Occipital lobe (tissue), 2 donors: ENCODE data around the gene CDK5RAP3. TPM values are rescaled to one million over a fixed set of nuclear protein-coding genes. Genes with fewer than 3 reads are reported as not detected.

ENCODE experiments used
- DNase-seq: peaks from one replicate; lab custom pipeline; 2025; lab: John Stamatoyannopoulos, UW
- total RNA-seq: library from RNA; depleted of rRNA; stranded (reverse); fragments of >200 nt; gene quantifications from one replicate; pipeline ENCODE4 v1.2.3, GENCODE V29; 2014

CDK5RAP3 gene
- total RNA-seq, 1 donor from 2014 or later, result 61.6 TPM

DNA sequence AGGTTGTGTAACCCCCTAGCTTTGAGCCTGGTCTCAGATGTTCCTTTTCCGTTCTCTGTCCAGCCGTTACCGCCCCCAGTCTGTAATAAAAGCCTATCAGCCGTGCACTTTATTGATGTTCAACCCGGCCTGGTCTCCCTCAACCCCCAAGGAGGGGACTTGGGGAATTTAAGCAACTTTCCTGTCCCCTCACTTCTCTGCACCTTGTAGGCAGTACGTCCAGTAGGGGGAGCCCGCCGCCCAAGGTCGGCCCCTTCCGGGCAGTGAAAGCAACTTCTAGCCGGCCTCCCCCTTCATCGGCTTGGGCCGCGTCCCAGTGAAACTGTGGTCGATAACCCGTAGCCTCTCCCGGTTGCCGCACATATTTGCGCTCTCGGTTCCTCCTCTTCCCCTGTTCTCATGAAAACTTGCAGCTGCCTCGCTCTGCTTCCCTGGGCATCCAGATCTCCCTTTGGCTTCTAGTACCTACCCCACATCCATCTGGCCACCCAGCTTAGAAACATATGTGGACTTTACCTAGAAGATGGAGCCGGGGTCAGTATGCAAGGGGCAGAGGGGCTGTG lies 21.6 kb upstream of the CDK5RAP3 start:
- peak; percentile 45 for DNase-seq

DNA sequence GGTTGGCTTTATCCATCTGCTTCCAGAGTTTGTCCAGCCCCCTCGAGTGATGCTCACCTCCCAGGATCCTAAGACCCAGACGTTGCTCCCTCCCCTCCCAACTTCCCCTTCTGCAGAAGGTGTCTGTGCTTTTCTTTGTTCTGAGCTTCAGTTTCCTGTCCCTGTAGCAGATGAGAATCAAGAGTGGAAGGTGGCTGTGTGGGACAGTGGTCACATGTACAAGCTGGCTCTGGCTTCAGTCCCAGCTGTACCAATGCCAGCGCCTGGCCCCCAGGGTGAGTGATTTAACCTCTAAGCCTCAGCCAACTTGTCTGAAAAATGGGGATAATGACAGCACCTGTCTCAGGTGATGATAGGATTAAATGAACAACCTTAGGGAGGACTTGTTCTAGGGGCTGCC lies 21.0 kb upstream of the CDK5RAP3 start:
- no peak for DNase-seq

DNA sequence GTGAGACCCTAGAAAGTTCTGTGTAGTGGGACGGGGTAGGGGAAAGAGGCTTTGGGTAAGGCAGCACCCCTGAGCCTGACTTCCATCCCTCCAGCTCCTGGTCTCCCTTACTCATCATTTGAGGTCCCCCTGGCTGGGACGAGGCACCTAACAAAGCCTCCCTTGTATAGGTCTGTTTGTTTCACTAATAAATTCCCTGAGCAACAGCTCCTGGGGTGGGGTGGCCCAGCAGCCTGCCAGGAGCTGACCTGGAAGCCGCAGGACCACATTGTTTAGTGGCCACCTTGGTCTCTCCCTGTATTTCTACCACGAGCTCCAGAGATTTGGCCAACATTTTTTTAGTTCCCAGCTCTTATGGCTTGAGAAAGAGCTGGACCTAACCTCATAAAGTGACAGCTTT lies 20.5 kb upstream of the CDK5RAP3 start:
- DNase-seq, result no peak

DNA sequence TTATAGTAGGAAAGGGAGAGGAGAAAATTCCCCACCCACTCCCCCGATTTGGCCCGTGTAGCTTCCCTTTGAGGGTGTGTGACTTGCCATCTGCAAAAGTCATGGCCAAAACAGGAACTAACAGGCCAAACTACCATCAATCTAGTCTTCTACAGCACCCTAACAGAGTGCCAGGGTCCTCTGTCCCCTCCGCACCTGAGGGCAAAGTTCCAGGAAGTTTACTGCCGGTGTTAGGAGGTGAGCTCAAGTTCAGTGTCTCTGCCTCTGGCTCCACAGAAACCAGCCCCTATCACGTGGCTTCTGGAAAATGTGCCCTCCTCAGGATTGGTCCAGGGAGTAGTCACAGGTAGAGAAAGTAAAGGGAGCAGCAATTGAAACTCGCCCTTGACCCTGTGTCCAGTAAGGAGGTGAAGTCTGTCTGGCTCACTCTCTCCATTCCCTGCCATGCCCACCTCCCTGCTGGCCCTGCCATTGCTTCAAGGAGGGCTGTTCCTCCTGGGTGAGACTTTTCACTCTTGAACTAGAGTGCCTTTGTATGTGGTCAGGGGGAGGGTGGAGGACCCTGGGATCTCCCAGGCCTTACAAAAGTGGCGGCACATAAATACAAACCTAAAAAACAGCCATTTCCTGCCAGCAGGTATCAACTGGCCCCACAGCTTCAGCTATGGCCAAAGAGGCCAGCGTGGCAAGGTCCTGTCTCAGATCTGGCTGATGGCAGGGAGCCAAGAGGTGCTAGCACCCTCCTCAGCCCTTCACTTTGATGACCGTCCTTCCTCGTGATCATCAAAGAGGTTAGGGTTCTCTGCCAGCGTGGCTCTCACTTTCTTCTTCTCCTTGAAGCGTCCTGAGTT lies 18.5 kb upstream of the CDK5RAP3 start:
- no peak for DNase-seq

DNA sequence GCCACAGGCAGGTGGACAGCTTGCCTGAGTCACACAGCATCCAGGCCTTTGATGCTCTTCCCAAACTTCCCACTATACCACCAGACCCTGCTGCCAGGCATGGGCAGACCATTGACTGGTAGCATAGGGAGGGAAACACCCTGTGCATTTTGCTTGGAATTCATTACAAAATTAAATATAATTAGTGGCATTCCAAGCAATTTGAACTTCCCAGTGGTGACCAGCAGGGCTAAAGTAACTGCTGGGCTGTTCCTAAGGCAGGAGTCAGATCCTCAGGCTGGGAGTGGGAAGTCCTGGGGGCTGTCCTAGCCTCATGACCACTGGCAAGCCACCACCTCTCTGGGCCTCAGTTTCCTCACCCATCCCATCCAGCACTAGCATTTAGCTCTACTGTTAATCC lies 17.0 kb upstream of the CDK5RAP3 start:
- no peak for DNase-seq

DNA sequence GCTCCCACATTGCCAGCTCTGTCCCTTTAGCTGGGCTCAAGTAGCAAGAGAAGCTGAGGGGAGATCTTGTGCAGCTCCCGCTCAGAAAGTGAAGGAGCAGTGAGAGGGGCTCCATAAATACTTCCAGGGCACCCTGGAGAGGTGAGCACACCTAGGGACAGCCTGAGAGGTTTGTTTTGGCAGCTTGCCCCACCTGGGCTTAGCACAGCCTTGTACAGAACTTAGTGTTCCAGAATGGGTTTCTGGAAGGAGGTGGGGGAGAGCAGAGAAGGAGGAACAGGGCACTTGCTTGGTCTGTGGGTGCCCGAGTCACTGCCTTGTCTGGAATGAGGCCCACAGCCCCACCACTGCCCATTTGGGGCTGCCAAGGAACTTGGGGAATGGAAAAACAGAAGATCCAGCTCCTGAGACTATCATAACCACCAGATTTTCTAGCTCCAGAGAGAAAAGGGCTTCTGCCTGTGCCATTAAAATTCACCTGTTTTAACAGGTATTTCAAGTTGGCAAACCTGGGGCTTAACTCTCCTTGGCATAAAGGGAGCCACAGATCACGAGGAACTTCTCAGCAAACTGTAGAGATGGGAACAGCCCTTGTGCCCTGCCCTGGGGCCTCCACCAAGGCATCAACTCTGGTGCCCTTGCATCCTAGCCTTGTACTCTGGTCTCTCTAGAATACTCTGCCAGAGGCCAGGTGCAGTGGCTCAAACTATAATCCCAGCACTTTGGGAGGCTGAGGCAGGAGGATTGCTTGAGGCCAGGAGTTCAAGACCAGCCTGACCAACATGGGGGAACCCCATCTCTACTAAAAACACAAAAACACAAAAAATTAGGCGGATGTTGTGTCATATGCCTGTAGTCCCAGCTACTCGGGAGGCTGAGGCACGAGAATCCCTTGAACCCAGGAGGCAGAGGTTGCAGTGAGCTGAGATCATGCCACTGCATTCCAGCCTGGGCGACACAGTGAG lies 15.1 kb upstream of the CDK5RAP3 start:
- no peak for DNase-seq

DNA sequence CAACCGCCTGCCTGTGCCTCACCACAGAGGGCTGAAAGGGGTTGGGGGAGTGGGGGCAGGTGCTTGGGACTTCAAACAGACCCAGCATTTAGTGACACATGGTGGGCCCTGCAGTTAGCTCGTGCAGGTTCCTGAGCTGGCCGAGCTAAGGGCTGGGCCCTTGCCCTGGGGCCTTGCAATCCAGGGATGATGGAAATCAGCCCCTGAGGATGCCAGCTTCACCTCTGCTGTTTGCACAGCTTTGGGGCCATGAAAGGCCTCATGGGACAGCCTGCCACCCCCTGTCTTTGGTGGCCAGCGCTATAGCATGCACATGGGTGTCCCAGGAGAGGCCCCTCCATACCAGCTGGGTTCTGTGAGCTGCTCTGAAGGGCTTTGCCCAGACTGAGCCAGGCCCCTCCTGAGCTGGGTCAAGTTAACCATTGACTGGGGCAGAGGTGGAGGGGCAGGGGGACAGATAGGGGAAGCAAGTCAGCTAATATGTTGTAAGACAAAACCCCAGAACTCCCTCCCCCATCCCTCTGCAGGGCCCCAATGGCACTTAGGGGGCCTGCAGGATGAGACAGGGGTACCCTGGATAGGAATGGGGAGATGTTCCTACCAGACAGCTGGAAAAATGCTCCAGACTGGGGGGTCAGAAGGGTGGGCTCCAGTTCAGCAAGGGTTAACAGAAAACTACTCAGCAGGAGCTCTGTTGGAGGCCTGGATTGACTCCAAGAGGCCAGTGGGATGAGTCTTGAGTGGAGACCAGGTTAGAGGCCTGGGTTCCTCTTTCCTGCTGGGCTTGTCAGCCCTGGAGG lies 13.9 kb upstream of the CDK5RAP3 start:
- no peak for DNase-seq

DNA sequence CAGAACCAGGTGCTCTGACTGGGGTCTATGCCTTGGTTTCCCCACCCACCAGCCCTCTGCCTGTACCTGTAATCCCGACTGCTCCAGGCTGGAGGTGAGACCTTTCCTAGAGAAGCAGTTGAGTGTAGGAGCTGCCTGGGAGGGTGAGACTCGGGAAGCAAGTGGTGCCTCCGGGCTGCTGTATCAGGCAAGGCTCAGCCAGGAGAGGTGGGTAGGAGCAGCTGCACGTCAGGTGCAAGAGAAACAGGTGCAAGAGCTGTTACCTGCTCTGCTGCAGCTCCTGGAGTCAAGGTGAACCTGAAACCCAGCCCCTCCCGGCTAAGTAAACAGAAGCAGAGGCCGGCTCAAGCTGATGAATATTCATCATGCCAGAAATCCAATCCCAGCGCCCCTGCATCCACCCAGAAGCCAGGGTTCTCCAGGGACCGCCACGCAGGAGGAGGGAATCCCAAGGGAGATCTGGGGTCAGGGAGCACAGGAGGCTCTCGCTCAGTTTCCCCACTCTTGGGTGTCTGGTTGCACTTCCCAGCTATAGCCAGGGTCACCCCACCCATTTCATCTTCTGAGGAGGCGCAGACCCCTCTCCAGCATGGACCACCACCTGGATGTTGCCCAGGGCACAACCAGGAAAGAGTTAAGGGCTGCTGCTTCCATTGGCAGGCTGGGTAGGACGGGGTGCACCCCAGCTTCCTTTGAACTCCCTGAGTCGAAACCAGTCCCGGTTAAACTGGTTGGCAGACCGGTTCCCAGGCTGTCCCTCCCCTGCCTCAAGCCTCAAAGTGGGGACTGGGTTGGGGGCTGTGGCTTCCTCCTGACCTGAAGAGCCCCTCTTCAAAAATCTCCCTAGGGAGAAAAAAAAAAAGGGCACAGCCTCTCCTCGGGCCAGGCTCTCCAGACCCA lies 13.1 kb upstream of the CDK5RAP3 start, which contains the start of gene PRR15L:
Gene PRR15L (minus strand): TSS at position 293 of the 900 bp plus-strand sequence. CDS start 4,649 bp downstream, outside the sequence.
- no peak for DNase-seq

DNA sequence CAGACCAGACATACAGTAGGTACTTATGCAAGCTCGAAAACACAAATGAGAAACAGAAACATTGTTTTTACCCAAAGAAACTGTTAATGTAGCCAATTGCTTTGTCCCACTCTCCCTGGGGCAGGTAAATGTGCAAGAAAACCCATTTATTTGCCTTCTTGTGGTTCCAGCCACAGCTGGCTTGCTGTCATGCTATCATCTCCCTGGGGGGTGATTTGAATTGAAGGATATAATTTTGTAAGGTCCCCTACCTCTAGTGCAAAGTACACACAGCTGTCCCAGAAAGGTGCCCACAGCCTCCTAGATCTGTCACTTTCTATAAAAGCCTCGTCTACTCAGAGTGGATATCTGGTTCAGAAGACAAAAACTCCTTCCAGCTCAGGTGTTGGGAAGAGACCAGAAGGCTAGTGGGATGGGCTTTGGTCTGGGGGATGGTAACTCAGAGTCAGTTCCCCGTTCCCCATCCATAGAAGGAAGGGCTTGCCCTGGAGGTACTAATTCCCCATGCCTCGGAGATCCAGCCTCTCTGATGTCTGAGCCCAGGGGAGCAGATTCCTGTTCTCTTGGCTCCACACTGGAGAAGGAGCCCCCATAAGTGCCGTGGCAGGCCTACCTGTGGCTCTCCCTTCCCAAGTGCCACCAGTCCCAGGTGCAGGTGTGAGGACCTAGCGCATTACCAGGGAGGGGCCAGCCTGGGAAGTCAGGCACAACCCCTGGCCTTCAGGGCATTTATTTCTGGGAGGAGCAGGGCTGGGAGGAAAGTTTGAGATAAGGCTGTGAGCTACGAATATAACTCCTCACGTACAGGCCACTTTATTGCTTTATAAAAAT lies 10.9 kb upstream of the CDK5RAP3 start:
- DNase-seq, result no peak

DNA sequence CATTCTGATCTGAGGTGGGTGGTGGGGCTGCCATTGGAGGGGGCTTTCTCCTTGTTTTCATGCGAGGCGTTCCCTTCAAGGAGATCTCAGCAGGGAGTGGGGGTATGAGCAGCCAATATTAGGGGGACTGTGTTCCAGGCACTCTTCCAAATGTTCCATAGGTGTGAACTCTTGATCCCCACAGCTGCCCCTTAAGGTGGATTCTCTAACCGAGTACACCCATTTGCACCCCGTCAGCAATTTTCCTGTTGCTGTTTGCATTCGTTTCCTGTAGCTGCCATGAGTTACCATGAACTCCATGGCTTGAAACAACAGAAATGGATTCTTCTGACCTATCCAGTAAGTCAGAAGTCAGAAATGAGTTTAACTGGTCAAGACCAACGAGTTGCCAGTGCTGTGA lies 9.5 kb upstream of the CDK5RAP3 start:
- DNase-seq, result no peak

DNA sequence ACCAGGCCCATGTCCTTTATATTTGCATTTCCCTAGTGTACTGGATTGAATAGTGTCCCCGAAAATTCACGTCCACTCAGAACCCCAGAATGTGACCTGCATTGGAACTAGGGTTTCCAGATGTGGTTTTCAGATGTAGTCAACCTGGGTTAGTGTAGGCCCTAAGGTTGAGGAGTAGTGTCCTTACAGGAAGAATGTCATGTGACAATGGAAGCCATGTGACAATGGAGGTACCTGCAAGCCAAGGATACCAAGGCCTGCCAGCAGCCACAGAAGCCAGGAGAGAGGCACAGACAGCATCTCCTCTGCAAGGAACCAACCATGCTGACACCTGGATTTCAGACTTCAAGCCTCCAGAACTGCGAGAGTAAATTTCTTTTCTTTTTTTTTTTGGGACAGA lies 8.0 kb upstream of the CDK5RAP3 start:
- DNase-seq, result no peak

DNA sequence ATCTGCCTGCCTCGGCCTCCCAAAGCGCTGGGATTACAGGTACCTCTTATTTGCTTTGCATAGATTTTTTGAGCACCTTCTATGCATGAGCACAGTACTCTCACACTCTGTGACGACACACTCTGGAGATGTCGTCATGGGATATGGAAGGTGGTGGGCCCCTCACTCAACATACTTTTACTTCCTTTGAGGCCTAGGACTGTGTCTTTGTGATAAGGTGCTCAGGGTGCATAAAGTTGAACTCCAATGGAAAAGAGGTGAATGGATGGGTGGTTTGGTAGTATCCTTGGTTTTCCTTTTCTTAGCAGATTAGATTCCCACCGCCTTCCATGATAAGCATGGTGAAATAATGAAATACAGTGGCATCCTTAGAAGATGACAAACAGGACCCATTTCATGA lies 6.1 kb upstream of the CDK5RAP3 start:
- DNase-seq, result no peak

DNA sequence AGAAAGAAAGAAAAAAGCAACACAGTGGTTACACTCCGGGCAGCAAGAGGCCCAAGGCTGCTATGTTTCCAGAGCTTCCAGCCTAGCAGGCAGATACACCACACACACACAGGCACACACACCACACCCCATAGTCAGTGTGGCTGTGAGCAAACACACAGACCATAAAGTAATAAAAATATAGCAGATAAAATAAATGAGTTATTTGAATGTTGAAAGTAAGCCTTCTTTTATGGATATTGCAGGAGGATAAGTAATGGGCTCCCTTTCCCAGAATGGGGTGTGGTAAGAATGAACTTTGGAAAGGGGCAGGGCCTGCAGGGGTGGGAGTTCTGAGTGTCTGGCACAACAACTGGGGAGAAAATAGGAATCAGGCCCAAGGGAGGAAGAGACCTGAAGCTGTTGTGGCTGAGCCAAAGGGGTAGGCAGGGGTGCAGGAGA lies 4.8 kb upstream of the CDK5RAP3 start:
- no peak for DNase-seq

DNA sequence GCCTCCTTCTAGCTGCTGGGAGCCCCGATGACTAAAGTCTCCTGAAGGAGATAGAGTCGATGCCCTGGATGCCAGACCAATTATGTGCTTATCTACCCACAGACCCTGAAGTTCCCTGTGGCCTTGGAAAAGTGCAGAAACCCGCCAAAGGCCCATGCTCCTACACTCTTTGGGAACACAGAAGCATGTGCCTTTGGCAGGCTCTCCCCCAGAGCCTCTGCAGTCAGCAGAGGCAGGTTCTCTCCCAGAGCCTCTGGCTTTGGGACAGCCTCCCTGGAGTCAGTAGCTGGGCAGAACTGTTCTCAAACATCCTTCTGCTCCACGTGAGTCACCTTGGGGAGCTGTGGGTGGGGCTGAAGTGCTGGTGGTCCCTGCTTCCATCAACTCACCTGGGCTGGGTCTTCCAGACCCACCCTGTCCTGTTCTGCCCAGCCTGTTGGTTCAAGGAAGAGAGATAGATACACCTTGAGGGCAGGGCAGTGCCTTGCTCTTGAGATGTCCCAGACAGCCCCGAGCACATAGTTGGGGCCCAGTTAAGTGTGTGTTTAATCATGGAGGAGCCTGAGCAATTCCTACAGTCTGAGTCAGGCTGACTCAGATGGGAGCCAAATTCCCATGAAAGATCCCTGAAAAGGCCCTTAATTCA lies 3.2 kb upstream of the CDK5RAP3 start:
- no peak for DNase-seq

DNA sequence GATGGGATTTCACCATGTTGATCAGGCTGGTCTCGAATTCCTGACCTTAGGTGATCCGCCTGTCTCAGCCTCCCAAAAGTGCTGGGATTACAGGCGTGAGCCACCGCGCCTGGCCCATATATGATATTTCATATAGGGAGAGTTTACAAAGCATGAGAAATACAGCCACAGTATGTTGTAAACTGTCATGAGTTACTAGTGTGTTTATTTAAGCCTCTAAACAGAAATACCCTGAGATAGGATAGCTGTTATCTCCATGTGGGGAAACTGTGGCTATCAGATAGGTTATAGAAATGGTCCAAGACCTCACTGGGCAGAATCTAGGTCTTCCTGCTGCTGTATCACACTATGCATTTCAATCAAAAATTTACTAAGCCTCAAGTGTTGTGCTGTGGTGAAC lies 2.1 kb upstream of the CDK5RAP3 start:
- DNase-seq, result no peak

DNA sequence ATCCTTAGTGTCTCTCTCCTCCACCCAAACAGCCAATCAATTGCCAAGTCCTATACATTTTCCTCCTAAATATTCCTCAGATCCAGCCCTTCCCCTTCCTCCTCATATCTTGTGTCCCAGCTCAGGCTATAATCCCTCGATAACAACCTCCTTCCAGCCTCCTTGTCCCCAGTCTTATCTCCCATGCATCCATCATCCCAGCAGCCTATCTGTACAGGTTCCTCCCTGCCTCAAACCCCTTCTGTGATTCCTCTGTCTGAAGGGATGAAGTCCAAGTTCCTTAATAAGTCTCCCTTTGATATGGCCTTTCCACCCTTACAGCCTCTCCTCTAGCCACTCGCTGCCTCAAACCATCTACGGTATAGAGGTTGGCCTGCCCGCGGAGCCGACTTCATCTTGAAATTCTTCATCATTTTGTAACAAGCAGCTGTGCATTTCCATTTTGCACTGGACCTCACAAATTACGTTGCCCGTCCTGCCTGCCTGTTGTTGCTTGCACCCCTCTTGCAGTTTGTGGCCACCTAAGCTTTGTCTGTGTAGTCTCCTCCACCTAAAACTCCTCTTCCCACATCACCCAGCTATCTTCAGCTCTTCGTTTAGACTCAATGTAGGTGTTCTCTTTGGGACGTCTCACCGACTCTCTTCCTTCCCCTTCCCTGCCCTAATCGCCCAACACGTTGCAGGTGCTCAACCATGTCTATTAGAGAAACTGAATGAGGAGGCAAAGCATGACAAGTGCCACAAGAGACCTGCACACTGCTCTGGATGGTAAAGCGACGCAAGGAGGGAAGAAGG lies 786 bp upstream of the CDK5RAP3 start:
- DNase-seq, result no peak

DNA sequence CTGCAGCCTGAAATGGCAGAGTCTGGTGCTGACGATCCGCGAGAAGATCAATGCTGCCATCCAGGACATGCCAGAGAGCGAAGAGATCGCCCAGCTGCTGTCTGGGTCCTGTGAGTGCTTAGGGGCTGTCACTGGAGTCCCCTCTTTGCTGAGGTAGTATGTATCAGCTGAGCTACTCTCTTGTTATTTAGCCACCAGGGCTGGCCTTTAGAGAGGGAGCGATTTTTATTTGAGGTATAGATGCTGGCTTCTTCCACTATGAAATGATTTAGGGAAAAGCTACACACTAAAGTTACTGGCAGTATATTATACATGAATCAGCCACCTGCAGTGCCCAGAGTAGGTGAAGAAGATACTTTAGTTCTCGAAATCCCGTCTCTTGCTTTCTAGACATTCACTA lies 2.6 kb downstream of the CDK5RAP3 start:
- DNase-seq, result no peak
